GM12878 (cell line): Measurements from ENCODE around the gene HSCB. TPM values are rescaled to one million over a fixed set of nuclear protein-coding genes. Genes with fewer than 3 reads are reported as not detected.

Experiments
- ATAC-seq: fragments of 200-7000 bp; cut with Tn5 transposase; 3 replicates; pipeline ENCODE4 v1.9.1; 2020; ENCODE audit warnings: mild to moderate bottlenecking, moderate library complexity
- BruUV-seq: library from RNA; stranded (reverse); fragments of 400-500 nt; replicated peaks from 2 replicates; lab custom pipeline; 2021; lab: Mats Ljungman, UMichigan
- CTCF ChIA-PET: fragments of 300-600 bp; sonication (Branson Sonifier 250); formaldehyde crosslinking; extraction: SDS; loops from one replicate; lab custom pipeline; 2021; ENCODE audit warnings: inconsistent platforms; lab: Yijun Ruan, JAX
- POLR2A ChIA-PET: fragments of 350-600 bp; formaldehyde crosslinking; extraction: SDS; loops from one replicate; lab custom pipeline; 2021; ENCODE audit warnings: inconsistent platforms; lab: Charles Lee
- RAD21 ChIA-PET: fragments of 300-600 bp; sonication (Branson Sonifier 250); formaldehyde crosslinking; loops from one replicate; lab custom pipeline; 2023; ENCODE audit warnings: antibody characterized with exemption; ENCODE audit not compliant: unreplicated experiment; lab: Charles Lee
- SMC1A ChIA-PET: fragments of 300-600 bp; sonication (Branson Sonifier 250); formaldehyde crosslinking; loops from one replicate; lab custom pipeline; 2023; ENCODE audit not compliant: unreplicated experiment, uncharacterized antibody; lab: Charles Lee
- DNase-seq: peaks from one replicate; pipeline ENCODE4 v3.0.0-alpha.2; 2011; ENCODE audit warnings: low read depth, low spot score
- FAIRE-seq: peaks from 3 replicates; lab custom pipeline; 2011; peaks lifted over from hg19 to GRCh38; lab: Jason Lieb, UNC
- H2AFZ ChIP-seq: 2 replicates; pipeline ENCODE4 v1.6.0; 2011; ENCODE audit warnings: low read depth, low read length, control low read depth; ENCODE audit not compliant: control insufficient read depth
- H3K27ac ChIP-seq: 2 replicates; pipeline ENCODE4 v1.5.1; 2011; ENCODE audit warnings: control low read depth; ENCODE audit not compliant: control insufficient read depth, insufficient read depth
- H3K27me3 ChIP-seq, 2 experiments: replicated peaks in 1 of 2; 2 replicates each; pipeline versions ENCODE4 v1.6.0 to v1.6.1; 2011; ENCODE audit warnings: low read length in 1 of 2; ENCODE audit not compliant: control insufficient read depth in 2 of 2, insufficient read depth in 2 of 2
- H3K36me3 ChIP-seq, 2 experiments: 2 replicates each; pipeline ENCODE4 v1.5.1; 2011; ENCODE audit warnings: low read length in 1 of 2; ENCODE audit not compliant: control insufficient read depth in 2 of 2, insufficient read depth in 2 of 2
- H3K4me1 ChIP-seq: 2 replicates; pipeline ENCODE4 v1.6.1; 2011; ENCODE audit warnings: mild to moderate bottlenecking, low read length, moderate library complexity, mixed read lengths; ENCODE audit not compliant: control insufficient read depth, insufficient read depth
- H3K4me2 ChIP-seq: 2 replicates; pipeline ENCODE4 v1.6.0; 2011; ENCODE audit warnings: control low read depth; ENCODE audit not compliant: control insufficient read depth, insufficient read depth
- H3K4me3 ChIP-seq: fragments of 200-600 bp; sonication (generic); 2 replicates; pipeline ENCODE4 v1.5.1; 2016
- H3K79me2 ChIP-seq: 2 replicates; pipeline ENCODE4 v1.6.0; 2011; ENCODE audit warnings: low read length; ENCODE audit not compliant: control insufficient read depth, insufficient read depth
- H3K9ac ChIP-seq: 2 replicates; pipeline ENCODE4 v1.8.0; 2011; ENCODE audit warnings: low read length, control low read depth, mixed read lengths; ENCODE audit not compliant: control insufficient read depth, insufficient read depth
- H3K9me3 ChIP-seq: replicated peaks from 3 replicates; pipeline ENCODE4 v1.5.1; 2011; ENCODE audit warnings: mild to moderate bottlenecking, low read length; ENCODE audit not compliant: control insufficient read depth, insufficient read depth
- H4K20me1 ChIP-seq: 2 replicates; pipeline ENCODE4 v1.6.0; 2011; ENCODE audit not compliant: control insufficient read depth, insufficient read depth
- ATF7 ChIP-seq: fragments of 450-650 bp; IDR thresholded peaks from 2 replicates; pipeline ENCODE4 v1.6.1; 2016; ENCODE audit warnings: low read depth, mild to moderate bottlenecking
- CHD1 ChIP-seq: IDR thresholded peaks from 2 replicates; pipeline ENCODE4 v1.6.1; 2012; ENCODE audit warnings: low read depth, low read length, improper control_type of control experiment
- CREB1 ChIP-seq: IDR thresholded peaks from 2 replicates; pipeline ENCODE4 v1.6.1; 2012; ENCODE audit warnings: low read depth, mild to moderate bottlenecking, inconsistent platforms
- EGR1 ChIP-seq, 2 experiments: IDR thresholded peaks; 1 replicate in 1 of 2; 2 replicates in 1 of 2; pipeline ENCODE4 v1.6.1; 2011 to 2012; ENCODE audit warnings: low read depth in 2 of 2, low read length in 2 of 2, borderline replicate concordance in 1 of 2, mild to moderate bottlenecking in 1 of 2, moderate library complexity in 1 of 2
- FOXM1 ChIP-seq: IDR thresholded peaks from 2 replicates; pipeline ENCODE4 v1.6.1; 2012; ENCODE audit warnings: low read depth, mild to moderate bottlenecking, inconsistent platforms, low read length, moderate library complexity
- GABPA ChIP-seq: IDR thresholded peaks from 2 replicates; pipeline ENCODE4 v1.6.1; 2014; ENCODE audit warnings: antibody characterized with exemption, low read depth, mild to moderate bottlenecking, inconsistent platforms
- IKZF1 ChIP-seq: fragments of 450-650 bp; conservative IDR thresholded peaks from 2 replicates; pipeline ENCODE4 v1.6.1; 2017; ENCODE audit warnings: antibody characterized with exemption, mild to moderate bottlenecking
- IKZF2 ChIP-seq, 2 experiments: fragments of 450-650 bp; IDR thresholded peaks; 2 replicates each; pipeline ENCODE4 v1.6.1; 2017; ENCODE audit warnings: mild to moderate bottlenecking in 2 of 2, moderate library complexity in 2 of 2
- MEF2A ChIP-seq: IDR thresholded peaks from 2 replicates; pipeline ENCODE4 v1.6.1; 2011; ENCODE audit warnings: low read depth, mild to moderate bottlenecking, low read length, moderate library complexity; ENCODE audit not compliant: insufficient read depth
- RUNX3 ChIP-seq: IDR thresholded peaks from 2 replicates; pipeline ENCODE4 v1.6.1; 2012; ENCODE audit warnings: low read length, inconsistent platforms
- WGBS: methylation state at CpG from one replicate; pipeline ENCODE4 v1.1.6; 2016; ENCODE audit warnings: low lambda C conversion rate; ENCODE audit not compliant: insufficient replicate concordance, insufficient coverage; ENCODE audit errors: missing lambda C conversion rate; 5-methylcytosine and 5-hydroxymethylcytosine counted together
- in situ Hi-C: fragments of 300-500 bp; cut with MboI; formaldehyde crosslinking; loops from 9 replicates; pipeline ENCODE4 v1.14.3; 2018; ENCODE audit warnings: mixed read lengths
- intact Hi-C: fragments of 100-400 bp; cut with micrococcal nuclease; formaldehyde crosslinking; loops from one replicate; pipeline ENCODE4 v1.14.2; 2022; ENCODE audit not compliant: unreplicated experiment
- polyA plus RNA-seq, 11 experiments: library from polyadenylated mRNA; depleted of rRNA in 4 of 11; unstranded in 6 of 11; stranded (reverse) in 5 of 11; fragments of >200 nt; fragmentation: Nextera tagmentation in 4 of 11; fragmentation: Illumina TruSeq in 1 of 11; extraction: Ambion mirVana in 4 of 11; extraction: Trizol in 1 of 11; gene quantifications; 1 replicate in 1 of 11; 2 replicates in 10 of 11; pipeline versions ENCODE4 v1.2.1 to v1.2.3, GENCODE V29; 2011 to 2016; ENCODE audit warnings: inconsistent platforms in 2 of 11, missing spikeins in 2 of 11, low read depth in 1 of 11
- total RNA-seq, 4 experiments: library from RNA; depleted of rRNA in 3 of 4; stranded (reverse); fragments of >200 nt in 3 of 4; fragmentation: Illumina TruSeq in 1 of 4; extraction: Trizol in 1 of 4; gene quantifications; 2 replicates each; pipeline versions ENCODE4 v1.2.1 to v1.2.3, GENCODE V29; 2013 to 2021
- TF ChIP-seq, protein P1 (sequence below): fragments of 450-650 bp; formaldehyde crosslinking; IDR thresholded peaks from 2 replicates; pipeline ENCODE4 v1.5.0; 2022; ENCODE audit warnings: mild to moderate bottlenecking, missing genetic modification characterization
- TF ChIP-seq, protein P2 (sequence below): fragments of 450-650 bp; IDR thresholded peaks from 2 replicates; pipeline ENCODE4 v1.6.1; 2017; ENCODE audit warnings: mild to moderate bottlenecking, low read depth, inconsistent platforms; ENCODE audit not compliant: poor library complexity, severe bottlenecking
- TF ChIP-seq, protein P3 (sequence below): fragments of 150-350 bp; IDR thresholded peaks from 2 replicates; pipeline ENCODE4 v1.6.1; 2014; ENCODE audit warnings: mild to moderate bottlenecking, low read depth, low read length
- TF ChIP-seq, protein P4 (sequence below): fragments of 450-650 bp; IDR thresholded peaks from 2 replicates; pipeline ENCODE4 v1.6.1; 2016; ENCODE audit warnings: mild to moderate bottlenecking

Gene HSCB
- total and polyA plus RNA-seq, 10 of the 15 experiments (the other 5 are each of a cell fraction or from before 2014, with no cell fraction given), result 10.6 to 28.4 (median 20.8) TPM

DNA sequence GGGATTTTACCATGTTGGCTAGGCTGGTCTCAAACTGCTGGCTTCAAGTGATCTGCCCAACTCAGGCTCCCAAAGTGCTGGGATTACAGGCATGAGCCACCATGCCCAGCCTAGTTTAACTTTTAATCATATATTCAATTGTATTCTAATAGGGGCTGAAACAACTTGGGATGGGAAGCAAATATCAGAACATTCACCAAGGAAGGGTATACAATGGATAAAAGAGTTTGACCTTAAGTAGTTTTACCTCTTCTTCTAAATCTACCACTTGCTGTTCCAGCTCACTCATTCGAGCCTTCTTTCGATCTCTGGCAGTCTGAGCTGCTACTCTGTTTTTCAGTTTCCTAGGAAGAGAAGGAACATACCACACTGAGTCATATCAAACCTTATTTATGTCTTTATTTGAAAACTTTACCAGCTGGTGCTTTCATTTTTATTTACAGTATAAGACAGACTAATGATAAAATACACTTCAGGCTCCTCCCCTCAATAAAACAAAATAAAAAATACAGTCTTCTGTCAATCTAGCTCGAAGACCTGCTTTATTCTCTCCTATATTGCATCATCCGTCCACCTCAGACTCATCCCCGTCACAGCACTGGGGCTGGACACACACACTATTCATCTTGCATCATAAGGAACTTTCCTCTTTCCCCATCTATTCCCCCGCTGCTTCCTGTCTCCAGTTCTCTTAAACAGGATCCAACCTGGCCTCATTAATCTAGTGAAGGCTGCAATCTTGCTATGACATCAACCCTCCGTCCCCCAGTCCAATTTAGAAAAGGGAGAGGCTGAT is 57.2 kb downstream of the HSCB start:
- H3K27ac ChIP-seq, result peak overlapping the region; percentile 95
- no peaks in the 10 kb centered on the region for H3K9me3 ChIP-seq
- peak overlapping the region; percentile 99 for H3K9ac ChIP-seq
- FAIRE-seq (peak; percentile 88), DNase-seq (no peak), ATAC-seq (peak; percentile 12)
- ChIA-PET RAD21 (interaction anchor here (0.7 to 7.8 kb wide), 13 partner anchors 9 to 571 kb away, joined by 3 to 74 read pairs (median 5); partner anchors contain the start of gene CCDC117), CTCF (interaction anchor here (0.6 to 5.3 kb wide), 14 partner anchors 8 to 368 kb away, joined by 3 to 26 read pairs (median 4); no protein-coding TSS in a partner anchor), SMC1A (interaction anchor here (0.7 to 12.5 kb wide), 13 partner anchors 8 to 406 kb away, joined by 3 to 130 read pairs (median 7); partner anchors contain the start of genes CCDC117, CHEK2 and HSCB), POLR2A (interaction anchor here (0.6 to 7.5 kb wide), 16 partner anchors 9 to 1089 kb away, joined by 3 to 78 read pairs (median 5); partner anchors contain the start of gene CCDC117)
- BruUV-seq, result no TSS peak
- intact Hi-C loops, result loop anchor here (10.0 kb wide), 1 partner anchor 124 kb away; the partner anchor contains the start of gene TTC28
- no peaks in the 10 kb centered on the region for H4K20me1 ChIP-seq
- no peaks in the 10 kb centered on the region for H3K27me3 ChIP-seq
- H2AFZ ChIP-seq, result no peak overlapping the region
- under 1% methylated on average over 7 of the region's 7 CpGs for WGBS
- peak overlapping the region; percentile 39 for H3K4me2 ChIP-seq
- H3K79me2 ChIP-seq, result peaks cover 70% of the 10 kb centered on the region
- peak overlapping the region; percentile 83 for H3K4me3 ChIP-seq
- H3K36me3 ChIP-seq, result peaks cover 8 to 23% of the 10 kb centered on the region in 2 experiments
- in situ Hi-C loops, result no loop called here
- peaks cover 19% of the 10 kb centered on the region for H3K4me1 ChIP-seq
- TF ChIP-seq CHD1 (no peak), GABPA (no peak), RUNX3 (peak; percentile 72), IKZF2 (IDR thresholded peaks at IDR 0.05) (peak; percentile 36 to 50), IKZF1 (0 out of 2 replicates have a peak, but pooled peaks have one; percentile 36), ATF7 (peak; percentile 23; the same call in 1 of the 2 replicates), EGR1 (IDR thresholded peaks at IDR 0.05; ENCODE audit: borderline replicate concordance in 1 of 2, low read depth in 2 of 2, low read length in 2 of 2) (no peak), FOXM1 (peak; percentile 60), MEF2A (peak; percentile 68), CREB1 (peak; percentile 69)
- TF ChIP-seq, protein P1, sequence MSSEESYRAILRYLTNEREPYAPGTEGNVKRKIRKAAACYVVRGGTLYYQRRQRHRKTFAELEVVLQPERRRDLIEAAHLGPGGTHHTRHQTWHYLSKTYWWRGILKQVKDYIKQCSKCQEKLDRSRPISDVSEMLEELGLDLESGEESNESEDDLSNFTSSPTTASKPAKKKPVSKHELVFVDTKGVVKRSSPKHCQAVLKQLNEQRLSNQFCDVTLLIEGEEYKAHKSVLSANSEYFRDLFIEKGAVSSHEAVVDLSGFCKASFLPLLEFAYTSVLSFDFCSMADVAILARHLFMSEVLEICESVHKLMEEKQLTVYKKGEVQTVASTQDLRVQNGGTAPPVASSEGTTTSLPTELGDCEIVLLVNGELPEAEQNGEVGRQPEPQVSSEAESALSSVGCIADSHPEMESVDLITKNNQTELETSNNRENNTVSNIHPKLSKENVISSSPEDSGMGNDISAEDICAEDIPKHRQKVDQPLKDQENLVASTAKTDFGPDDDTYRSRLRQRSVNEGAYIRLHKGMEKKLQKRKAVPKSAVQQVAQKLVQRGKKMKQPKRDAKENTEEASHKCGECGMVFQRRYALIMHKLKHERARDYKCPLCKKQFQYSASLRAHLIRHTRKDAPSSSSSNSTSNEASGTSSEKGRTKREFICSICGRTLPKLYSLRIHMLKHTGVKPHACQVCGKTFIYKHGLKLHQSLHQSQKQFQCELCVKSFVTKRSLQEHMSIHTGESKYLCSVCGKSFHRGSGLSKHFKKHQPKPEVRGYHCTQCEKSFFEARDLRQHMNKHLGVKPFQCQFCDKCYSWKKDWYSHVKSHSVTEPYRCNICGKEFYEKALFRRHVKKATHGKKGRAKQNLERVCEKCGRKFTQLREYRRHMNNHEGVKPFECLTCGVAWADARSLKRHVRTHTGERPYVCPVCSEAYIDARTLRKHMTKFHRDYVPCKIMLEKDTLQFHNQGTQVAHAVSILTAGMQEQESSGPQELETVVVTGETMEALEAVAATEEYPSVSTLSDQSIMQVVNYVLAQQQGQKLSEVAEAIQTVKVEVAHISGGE (CRISPR knock-in tag), result no peak
- TF ChIP-seq, protein P2, sequence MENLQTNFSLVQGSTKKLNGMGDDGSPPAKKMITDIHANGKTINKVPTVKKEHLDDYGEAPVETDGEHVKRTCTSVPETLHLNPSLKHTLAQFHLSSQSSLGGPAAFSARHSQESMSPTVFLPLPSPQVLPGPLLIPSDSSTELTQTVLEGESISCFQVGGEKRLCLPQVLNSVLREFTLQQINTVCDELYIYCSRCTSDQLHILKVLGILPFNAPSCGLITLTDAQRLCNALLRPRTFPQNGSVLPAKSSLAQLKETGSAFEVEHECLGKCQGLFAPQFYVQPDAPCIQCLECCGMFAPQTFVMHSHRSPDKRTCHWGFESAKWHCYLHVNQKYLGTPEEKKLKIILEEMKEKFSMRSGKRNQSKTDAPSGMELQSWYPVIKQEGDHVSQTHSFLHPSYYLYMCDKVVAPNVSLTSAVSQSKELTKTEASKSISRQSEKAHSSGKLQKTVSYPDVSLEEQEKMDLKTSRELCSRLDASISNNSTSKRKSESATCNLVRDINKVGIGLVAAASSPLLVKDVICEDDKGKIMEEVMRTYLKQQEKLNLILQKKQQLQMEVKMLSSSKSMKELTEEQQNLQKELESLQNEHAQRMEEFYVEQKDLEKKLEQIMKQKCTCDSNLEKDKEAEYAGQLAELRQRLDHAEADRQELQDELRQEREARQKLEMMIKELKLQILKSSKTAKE, result no peak
- TF ChIP-seq, protein P3, sequence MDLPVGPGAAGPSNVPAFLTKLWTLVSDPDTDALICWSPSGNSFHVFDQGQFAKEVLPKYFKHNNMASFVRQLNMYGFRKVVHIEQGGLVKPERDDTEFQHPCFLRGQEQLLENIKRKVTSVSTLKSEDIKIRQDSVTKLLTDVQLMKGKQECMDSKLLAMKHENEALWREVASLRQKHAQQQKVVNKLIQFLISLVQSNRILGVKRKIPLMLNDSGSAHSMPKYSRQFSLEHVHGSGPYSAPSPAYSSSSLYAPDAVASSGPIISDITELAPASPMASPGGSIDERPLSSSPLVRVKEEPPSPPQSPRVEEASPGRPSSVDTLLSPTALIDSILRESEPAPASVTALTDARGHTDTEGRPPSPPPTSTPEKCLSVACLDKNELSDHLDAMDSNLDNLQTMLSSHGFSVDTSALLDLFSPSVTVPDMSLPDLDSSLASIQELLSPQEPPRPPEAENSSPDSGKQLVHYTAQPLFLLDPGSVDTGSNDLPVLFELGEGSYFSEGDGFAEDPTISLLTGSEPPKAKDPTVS, result no peak
- TF ChIP-seq, protein P4, sequence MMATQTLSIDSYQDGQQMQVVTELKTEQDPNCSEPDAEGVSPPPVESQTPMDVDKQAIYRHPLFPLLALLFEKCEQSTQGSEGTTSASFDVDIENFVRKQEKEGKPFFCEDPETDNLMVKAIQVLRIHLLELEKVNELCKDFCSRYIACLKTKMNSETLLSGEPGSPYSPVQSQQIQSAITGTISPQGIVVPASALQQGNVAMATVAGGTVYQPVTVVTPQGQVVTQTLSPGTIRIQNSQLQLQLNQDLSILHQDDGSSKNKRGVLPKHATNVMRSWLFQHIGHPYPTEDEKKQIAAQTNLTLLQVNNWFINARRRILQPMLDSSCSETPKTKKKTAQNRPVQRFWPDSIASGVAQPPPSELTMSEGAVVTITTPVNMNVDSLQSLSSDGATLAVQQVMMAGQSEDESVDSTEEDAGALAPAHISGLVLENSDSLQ, result peak; percentile 49; the same call in 1 of the 2 replicates
